K562 (cell line): Measurements from ENCODE around the gene BTD. TPM values are rescaled to one million over a fixed set of nuclear protein-coding genes. Genes with fewer than 3 reads are reported as not detected.

ENCODE experiments used
- CHD1 ChIP-seq: fragments of 200-600 bp; sonication (generic); IDR thresholded peaks from one replicate; pipeline ENCODE4 v1.6.1; 2012; ENCODE audit warnings: mild to moderate bottlenecking, moderate library complexity, low read length, inconsistent platforms
- E2F4 ChIP-seq: sonication (generic); formaldehyde crosslinking; IDR thresholded peaks from 2 replicates; pipeline ENCODE4 v1.8.0; 2022; ENCODE audit warnings: mild to moderate bottlenecking, low read depth, missing genetic modification reagents
- HIVEP1 ChIP-seq: fragments of 250-450 bp; sonication (Bioruptor Pico); IDR thresholded peaks from 2 replicates; pipeline ENCODE4 v1.4.0; 2020; ENCODE audit warnings: mild to moderate bottlenecking
- HOXB6 ChIP-seq: fragments of 250-450 bp; sonication (Bioruptor Pico); IDR thresholded peaks from 2 replicates; pipeline ENCODE4 v1.5.1; 2022; ENCODE audit warnings: mild to moderate bottlenecking, borderline replicate concordance
- RBM14 ChIP-seq: fragments of 200-400 bp; formaldehyde crosslinking; IDR thresholded peaks from 2 replicates; pipeline ENCODE4 v1.6.1; 2018; ENCODE audit warnings: low read depth, mild to moderate bottlenecking, low read length, moderate library complexity, borderline replicate concordance; ENCODE audit not compliant: insufficient read depth
- ZFP1 ChIP-seq: fragments of 450-650 bp; formaldehyde crosslinking; IDR thresholded peaks from 2 replicates; pipeline ENCODE4 v1.4.0; 2020; ENCODE audit warnings: mild to moderate bottlenecking, mixed read lengths
- polyA plus RNA-seq, 8 experiments: library from polyadenylated mRNA; depleted of rRNA in 4 of 8; stranded (reverse) in 5 of 8; unstranded in 3 of 8; fragments of >200 nt; fragmentation: Nextera tagmentation in 2 of 8; fragmentation: Illumina TruSeq in 1 of 8; extraction: Ambion mirVana in 2 of 8; extraction: Trizol in 1 of 8; gene quantifications; 2 replicates each; pipeline versions ENCODE4 v1.2.1 to v1.2.3, GENCODE V29; 2011 to 2014; ENCODE audit warnings: inconsistent platforms in 1 of 8, missing spikeins in 1 of 8
- total RNA-seq, 7 experiments: library from RNA; depleted of rRNA in 6 of 7; stranded (reverse); fragments of >200 nt in 6 of 7; fragmentation: Illumina TruSeq in 2 of 7; extraction: Trizol in 2 of 7; gene quantifications; 2 replicates each; pipeline versions ENCODE4 v1.2.1 to v1.2.3, GENCODE V29; 2011 to 2021; ENCODE audit warnings: low replicate concordance in 1 of 7
- TF ChIP-seq, protein P1 (sequence below), 2 experiments: fragments of 450-650 bp; formaldehyde crosslinking in 1 of 2; IDR thresholded peaks; 2 replicates each; pipeline versions ENCODE4 v1.4.0 to v1.6.1; 2014 to 2020; ENCODE audit warnings: mild to moderate bottlenecking in 2 of 2, borderline replicate concordance in 1 of 2, low read depth in 1 of 2
- TF ChIP-seq, protein P2 (sequence below), 2 experiments: fragments of 450-650 bp; IDR thresholded peaks; 2 replicates each; pipeline ENCODE4 v1.6.1; 2016; ENCODE audit warnings: mild to moderate bottlenecking in 2 of 2, borderline replicate concordance in 1 of 2, low read depth in 1 of 2, moderate library complexity in 1 of 2

The BTD gene
- total and polyA plus RNA-seq, 9 of the 15 experiments (the other 6 are each of a cell fraction or from before 2014, with no cell fraction given): 6.6 to 26.2 (median 10.6) TPM

DNA sequence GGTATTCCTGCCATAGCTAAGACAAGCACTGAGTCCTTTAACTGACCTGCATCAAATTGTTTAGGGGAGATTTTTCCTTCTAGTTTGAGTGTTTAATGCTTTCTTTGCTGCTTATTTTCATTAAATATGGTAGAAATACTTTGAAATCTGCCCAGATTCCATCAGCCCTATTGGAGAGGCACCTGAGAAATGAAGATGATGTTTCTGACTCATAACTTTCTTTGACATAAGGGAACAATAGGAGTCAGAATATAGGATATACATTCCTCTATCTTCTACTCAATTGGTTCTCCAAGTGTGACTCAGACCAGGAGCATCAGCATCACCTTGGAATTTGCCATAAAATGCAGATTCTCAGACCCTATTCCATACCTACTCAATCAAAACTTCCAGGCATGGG is 27.4 kb downstream of the BTD start (continued):
- TF ChIP-seq, protein P1, sequence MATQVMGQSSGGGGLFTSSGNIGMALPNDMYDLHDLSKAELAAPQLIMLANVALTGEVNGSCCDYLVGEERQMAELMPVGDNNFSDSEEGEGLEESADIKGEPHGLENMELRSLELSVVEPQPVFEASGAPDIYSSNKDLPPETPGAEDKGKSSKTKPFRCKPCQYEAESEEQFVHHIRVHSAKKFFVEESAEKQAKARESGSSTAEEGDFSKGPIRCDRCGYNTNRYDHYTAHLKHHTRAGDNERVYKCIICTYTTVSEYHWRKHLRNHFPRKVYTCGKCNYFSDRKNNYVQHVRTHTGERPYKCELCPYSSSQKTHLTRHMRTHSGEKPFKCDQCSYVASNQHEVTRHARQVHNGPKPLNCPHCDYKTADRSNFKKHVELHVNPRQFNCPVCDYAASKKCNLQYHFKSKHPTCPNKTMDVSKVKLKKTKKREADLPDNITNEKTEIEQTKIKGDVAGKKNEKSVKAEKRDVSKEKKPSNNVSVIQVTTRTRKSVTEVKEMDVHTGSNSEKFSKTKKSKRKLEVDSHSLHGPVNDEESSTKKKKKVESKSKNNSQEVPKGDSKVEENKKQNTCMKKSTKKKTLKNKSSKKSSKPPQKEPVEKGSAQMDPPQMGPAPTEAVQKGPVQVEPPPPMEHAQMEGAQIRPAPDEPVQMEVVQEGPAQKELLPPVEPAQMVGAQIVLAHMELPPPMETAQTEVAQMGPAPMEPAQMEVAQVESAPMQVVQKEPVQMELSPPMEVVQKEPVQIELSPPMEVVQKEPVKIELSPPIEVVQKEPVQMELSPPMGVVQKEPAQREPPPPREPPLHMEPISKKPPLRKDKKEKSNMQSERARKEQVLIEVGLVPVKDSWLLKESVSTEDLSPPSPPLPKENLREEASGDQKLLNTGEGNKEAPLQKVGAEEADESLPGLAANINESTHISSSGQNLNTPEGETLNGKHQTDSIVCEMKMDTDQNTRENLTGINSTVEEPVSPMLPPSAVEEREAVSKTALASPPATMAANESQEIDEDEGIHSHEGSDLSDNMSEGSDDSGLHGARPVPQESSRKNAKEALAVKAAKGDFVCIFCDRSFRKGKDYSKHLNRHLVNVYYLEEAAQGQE (IDR thresholded peaks at IDR 0.05; ENCODE audit: borderline replicate concordance): no peak
- TF ChIP-seq, protein P1 (CRISPR knock-in tag; IDR thresholded peaks at IDR 0.05; ENCODE audit: low read depth): no peak
- TF ChIP-seq ZFP1: no peak
- no peak for TF ChIP-seq RBM14
- no peak for TF ChIP-seq HIVEP1 (CRISPR knock-in tag)
- TF ChIP-seq CHD1: no peak
- no peak for TF ChIP-seq HOXB6 (CRISPR knock-in tag)
- TF ChIP-seq, protein P2, sequence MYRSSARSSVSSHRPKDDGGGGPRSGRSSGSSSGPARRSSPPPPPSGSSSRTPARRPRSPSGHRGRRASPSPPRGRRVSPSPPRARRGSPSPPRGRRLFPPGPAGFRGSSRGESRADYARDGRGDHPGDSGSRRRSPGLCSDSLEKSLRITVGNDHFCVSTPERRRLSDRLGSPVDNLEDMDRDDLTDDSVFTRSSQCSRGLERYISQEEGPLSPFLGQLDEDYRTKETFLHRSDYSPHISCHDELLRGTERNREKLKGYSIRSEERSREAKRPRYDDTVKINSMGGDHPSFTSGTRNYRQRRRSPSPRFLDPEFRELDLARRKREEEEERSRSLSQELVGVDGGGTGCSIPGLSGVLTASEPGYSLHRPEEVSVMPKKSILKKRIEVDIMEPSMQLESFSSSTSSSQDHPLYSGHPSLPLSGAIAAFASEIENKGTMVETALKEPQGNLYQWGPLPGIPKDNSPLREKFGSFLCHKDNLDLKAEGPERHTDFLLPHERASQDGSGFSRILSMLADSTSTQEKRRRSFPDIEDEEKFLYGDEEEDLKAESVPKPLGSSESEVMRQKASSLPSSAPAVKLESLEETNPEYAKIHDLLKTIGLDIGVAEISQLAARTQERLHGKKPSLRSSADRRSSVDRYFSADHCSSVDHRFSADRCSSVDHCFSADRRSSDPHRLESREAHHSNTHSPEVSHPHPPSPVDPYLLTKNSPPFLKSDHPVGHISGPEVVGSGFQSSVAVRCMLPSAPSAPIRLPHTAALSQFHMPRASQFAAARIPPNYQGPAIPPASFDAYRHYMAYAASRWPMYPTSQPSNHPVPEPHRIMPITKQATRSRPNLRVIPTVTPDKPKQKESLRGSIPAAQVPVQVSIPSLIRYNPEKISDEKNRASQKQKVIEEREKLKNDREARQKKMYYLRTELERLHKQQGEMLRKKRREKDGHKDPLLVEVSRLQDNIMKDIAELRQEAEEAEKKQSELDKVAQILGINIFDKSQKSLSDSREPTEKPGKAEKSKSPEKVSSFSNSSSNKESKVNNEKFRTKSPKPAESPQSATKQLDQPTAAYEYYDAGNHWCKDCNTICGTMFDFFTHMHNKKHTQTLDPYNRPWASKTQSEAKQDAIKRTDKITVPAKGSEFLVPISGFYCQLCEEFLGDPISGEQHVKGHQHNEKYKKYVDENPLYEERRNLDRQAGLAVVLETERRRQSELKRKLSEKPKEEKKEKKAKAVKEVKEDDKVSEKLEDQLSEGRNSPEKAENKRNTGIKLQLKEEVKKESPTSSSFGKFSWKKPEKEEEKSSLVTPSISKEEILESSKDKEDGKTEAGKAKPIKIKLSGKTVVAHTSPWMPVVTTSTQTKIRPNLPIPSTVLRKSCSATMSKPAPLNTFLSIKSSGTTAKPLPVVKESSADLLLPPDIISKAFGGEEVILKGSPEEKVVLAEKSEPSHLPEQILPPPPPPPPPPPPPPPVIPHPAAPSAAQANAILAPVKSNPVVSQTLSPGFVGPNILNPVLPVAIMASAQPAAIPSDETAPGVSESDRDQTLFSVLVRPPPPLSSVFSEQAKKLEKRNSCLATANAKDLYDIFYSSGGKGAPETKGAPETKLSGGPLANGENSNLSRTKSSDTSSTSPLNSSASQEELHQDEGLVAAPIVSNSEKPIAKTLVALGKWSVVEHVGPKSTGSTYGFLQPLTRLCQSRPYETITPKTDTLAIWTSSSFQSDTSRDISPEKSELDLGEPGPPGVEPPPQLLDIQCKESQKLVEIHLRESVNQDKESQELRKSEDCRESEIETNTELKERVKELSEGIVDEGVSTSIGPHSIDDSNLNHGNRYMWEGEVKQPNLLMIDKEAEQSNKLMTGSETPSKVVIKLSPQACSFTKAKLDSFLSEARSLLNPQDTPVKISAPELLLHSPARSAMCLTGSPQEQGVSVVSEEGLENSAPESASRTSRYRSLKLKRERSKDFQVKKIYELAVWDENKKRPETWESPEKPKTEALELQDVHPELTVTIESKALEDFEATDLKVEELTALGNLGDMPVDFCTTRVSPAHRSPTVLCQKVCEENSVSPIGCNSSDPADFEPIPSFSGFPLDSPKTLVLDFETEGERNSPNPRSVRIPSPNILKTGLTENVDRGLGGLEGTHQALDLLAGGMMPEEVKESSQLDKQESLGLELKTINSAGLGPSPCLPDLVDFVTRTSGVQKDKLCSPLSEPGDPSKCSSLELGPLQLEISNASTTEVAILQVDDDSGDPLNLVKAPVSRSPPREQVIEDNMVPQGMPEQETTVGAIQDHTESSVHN (IDR thresholded peaks at IDR 0.05; ENCODE audit: borderline replicate concordance in 1 of 2, low read depth in 1 of 2): no peak
- TF ChIP-seq E2F4 (CRISPR knock-in tag): no peak
